GM12864 (cell line): Measurements from ENCODE around the gene KCNJ10.

Experiments used
- DNase-seq: peaks from one replicate; pipeline ENCODE4 v3.0.0-alpha.2; 2011; ENCODE audit warnings: low read depth
- H3K4me3 ChIP-seq: 2 replicates; pipeline ENCODE4 v1.5.1; 2011; ENCODE audit warnings: mild to moderate bottlenecking, low read depth, low read length, control low read depth
- CTCF ChIP-seq: IDR thresholded peaks from 2 replicates; pipeline ENCODE4 v1.5.1; 2011; ENCODE audit warnings: low read depth, mild to moderate bottlenecking, moderate library complexity, low read length, control low read depth, inconsistent platforms; ENCODE audit errors: missing control alignments

KCNJ10 gene

GRCh38 chr1:160107512-160107911 is 37.6 kb upstream of the KCNJ10 start:
- no peak for DNase-seq
- TF ChIP-seq CTCF = no peak
- no peak overlapping the region for H3K4me3 ChIP-seq

GRCh38 chr1:160105155-160105554 is 35.2 kb upstream of the KCNJ10 start:
- no peak for DNase-seq

DNA sequence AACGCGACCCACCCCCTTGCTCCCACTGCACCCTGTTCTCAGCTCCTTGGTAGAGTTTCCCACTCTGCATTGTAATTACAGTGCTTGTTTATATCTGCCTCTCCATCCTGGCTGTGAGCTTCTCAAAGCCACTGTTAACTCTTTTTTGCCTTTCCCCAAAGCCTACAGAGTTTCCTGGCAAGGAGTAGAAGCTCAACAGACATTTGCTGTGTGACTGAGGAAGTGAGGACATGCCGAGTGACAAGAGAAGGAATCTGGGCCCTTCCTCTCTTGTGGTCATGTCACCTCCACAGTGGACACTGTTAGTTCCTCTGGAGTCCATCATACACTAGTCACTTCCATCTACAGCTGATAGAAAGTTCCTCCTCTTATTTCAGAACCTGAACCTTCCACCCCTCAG is 34.5 kb upstream of the KCNJ10 start:
- TF ChIP-seq CTCF = no peak
- no peak overlapping the region for H3K4me3 ChIP-seq
- DNase-seq = no peak

More at GRCh38 chr1:160105155-160105554, 35.2 kb upstream of the KCNJ10 start:
- no peak for TF ChIP-seq CTCF
- no peak overlapping the region for H3K4me3 ChIP-seq

- DNase-seq = no peak
- no peak for TF ChIP-seq CTCF
- no peak overlapping the region for H3K4me3 ChIP-seq
Observed at GRCh38 chr1:160103658-160104408, 33.9 kb upstream of the KCNJ10 start.

GRCh38 chr1:160101717-160102522 is 32.0 kb upstream of the KCNJ10 start:
- no peak for TF ChIP-seq CTCF
- DNase-seq = no peak
- H3K4me3 ChIP-seq = no peak overlapping the region

DNA sequence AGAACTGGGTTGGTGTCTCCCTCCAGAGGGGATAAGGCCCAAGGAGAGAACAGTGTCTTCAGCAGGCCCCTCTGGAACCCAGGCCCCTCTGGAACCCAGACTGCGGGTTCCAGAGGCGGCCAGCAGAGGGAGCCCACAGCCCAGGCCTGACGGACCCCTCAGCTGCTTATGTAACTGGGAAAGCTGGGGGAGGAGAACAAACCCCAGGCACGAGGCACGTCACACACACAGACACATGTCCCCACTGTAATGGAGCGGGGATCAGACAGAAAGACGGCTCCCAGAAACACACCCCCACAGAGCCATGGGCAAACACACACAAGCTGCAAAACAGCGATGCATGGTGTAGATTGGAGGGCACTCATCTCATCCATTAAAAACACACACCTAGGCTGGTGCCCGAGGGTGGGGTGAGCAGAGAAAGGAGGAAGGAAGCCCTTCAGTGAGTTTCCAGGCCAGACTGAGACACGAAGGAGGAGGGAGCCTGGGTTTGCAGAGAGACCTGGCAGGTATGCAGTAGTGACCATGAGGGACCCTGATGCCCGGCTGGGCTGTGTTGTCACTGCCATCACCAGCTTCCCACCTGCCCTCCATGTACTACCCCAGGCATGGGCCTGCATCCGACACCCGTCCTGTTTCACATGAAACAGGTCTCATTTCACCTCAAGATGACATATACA is 31.2 kb upstream of the KCNJ10 start:
- peak; percentile 97 for TF ChIP-seq CTCF
- no peak overlapping the region for H3K4me3 ChIP-seq
- DNase-seq = peak; percentile 43
